ENCODE results near the gene BCAS3. TPM values are rescaled to one million over a fixed set of nuclear protein-coding genes. Genes with fewer than 3 reads are reported as not detected.

Gene BCAS3
- total RNA-seq, 1 experiment from 2014 or later = 26.3 TPM

DNA sequence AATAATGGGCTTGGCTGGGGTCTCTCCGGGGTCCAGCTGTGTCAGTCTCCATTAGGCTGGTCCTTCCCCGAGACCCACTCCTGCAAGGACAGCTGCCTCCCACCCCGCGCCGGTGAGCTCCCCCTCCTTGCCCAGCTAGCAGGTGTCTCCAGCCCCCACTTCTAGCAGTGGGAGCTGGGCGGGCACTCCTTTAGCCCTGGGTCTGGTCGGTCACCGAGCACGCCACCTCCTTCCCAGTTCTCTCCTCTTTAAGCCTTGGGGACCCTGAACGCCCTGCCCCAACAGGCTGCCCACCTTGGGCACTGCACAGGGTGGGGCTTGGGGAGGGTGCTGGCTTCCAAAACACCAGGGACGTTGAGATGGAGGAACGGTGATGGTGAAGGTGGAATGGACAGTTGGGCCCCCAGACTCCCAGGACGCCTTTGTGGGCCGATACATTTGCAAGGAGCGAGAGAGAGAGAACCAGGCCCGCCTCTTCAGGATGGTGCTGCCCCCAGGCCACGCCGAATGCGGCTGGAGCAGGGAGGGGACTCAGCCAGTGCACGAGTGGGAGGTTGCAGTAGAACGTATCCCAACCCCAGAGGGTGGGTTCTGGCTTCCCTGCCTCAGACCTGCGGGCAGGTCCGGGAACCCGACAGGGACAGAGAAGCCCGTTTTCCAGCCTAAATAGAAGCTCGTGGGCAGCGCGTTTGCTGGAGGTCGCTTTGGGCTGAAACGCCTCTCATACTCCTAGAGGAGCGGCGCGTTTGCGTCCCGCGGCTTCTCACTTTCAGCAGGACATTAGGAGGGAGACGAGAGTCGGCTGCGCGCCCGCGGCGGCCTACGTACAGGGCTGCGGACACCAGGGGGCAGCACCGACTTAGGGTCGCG is 732.7 kb downstream of the BCAS3 start:
- no peaks in the 10 kb centered on the region for H4K20me1 ChIP-seq (ENCODE audit: insufficient read depth)
- H3K36me3 ChIP-seq (ENCODE audit: control insufficient read depth in 1 of 2, insufficient read depth in 2 of 2, low read length in 2 of 2) = no peaks in the 10 kb centered on the region
- ATAC-seq (no peak), DNase-seq (ENCODE audit: low read depth, low spot score) (no peak)
- TF ChIP-seq, protein P1, sequence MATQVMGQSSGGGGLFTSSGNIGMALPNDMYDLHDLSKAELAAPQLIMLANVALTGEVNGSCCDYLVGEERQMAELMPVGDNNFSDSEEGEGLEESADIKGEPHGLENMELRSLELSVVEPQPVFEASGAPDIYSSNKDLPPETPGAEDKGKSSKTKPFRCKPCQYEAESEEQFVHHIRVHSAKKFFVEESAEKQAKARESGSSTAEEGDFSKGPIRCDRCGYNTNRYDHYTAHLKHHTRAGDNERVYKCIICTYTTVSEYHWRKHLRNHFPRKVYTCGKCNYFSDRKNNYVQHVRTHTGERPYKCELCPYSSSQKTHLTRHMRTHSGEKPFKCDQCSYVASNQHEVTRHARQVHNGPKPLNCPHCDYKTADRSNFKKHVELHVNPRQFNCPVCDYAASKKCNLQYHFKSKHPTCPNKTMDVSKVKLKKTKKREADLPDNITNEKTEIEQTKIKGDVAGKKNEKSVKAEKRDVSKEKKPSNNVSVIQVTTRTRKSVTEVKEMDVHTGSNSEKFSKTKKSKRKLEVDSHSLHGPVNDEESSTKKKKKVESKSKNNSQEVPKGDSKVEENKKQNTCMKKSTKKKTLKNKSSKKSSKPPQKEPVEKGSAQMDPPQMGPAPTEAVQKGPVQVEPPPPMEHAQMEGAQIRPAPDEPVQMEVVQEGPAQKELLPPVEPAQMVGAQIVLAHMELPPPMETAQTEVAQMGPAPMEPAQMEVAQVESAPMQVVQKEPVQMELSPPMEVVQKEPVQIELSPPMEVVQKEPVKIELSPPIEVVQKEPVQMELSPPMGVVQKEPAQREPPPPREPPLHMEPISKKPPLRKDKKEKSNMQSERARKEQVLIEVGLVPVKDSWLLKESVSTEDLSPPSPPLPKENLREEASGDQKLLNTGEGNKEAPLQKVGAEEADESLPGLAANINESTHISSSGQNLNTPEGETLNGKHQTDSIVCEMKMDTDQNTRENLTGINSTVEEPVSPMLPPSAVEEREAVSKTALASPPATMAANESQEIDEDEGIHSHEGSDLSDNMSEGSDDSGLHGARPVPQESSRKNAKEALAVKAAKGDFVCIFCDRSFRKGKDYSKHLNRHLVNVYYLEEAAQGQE (IDR thresholded peaks at IDR 0.05; ENCODE audit: low read depth) = no peak
- TF ChIP-seq RAD21 (IDR thresholded peaks at IDR 0.05; ENCODE audit: low read depth) = no peak
- TF ChIP-seq, protein P2, sequence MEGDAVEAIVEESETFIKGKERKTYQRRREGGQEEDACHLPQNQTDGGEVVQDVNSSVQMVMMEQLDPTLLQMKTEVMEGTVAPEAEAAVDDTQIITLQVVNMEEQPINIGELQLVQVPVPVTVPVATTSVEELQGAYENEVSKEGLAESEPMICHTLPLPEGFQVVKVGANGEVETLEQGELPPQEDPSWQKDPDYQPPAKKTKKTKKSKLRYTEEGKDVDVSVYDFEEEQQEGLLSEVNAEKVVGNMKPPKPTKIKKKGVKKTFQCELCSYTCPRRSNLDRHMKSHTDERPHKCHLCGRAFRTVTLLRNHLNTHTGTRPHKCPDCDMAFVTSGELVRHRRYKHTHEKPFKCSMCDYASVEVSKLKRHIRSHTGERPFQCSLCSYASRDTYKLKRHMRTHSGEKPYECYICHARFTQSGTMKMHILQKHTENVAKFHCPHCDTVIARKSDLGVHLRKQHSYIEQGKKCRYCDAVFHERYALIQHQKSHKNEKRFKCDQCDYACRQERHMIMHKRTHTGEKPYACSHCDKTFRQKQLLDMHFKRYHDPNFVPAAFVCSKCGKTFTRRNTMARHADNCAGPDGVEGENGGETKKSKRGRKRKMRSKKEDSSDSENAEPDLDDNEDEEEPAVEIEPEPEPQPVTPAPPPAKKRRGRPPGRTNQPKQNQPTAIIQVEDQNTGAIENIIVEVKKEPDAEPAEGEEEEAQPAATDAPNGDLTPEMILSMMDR (IDR thresholded peaks at IDR 0.05 in 2 of 3, conservative IDR thresholded peaks at IDR 0.05 in 1 of 3; ENCODE audit: borderline replicate concordance in 1 of 3, insufficient read depth in 1 of 3, low read depth in 2 of 3, low read length in 2 of 3) = peak in 2 of 3 experiments; percentile 26 to 38; a peak in 3 of 6 replicates
- RAD21 ChIA-PET (ENCODE audit: low non-redundant PET in 1 of 2, low total read pairs in 2 of 2, uncharacterized antibody in 2 of 2, unreplicated experiment in 2 of 2) = interaction anchor here (1.0 to 1.3 kb wide), 2 partner anchors 409 to 438 kb away, joined by 4 read pairs; no protein-coding TSS in a partner anchor
- no peaks in the 10 kb centered on the region for H3K79me2 ChIP-seq (ENCODE audit: insufficient read depth, low read length)
- POLR2A ChIA-PET = no interaction called here
- no peak overlapping the region for H2AFZ ChIP-seq (ENCODE audit: low read depth, low read length, poor library complexity, severe bottlenecking)
- no TSS peak for BruUV-seq (replicated peaks)
- no peaks in the 10 kb centered on the region for H3K9me3 ChIP-seq (ENCODE audit: control insufficient read depth in 1 of 2, insufficient read depth in 1 of 2, low read depth in 1 of 2, low read length in 2 of 2)
- CTCF ChIA-PET = interaction anchor here (1.5 to 3.1 kb wide), 4 partner anchors 16 to 699 kb away, joined by 7 to 32 read pairs (median 11); no protein-coding TSS in a partner anchor
- peaks cover 43 to 51% of the 10 kb centered on the region in 2 experiments for H3K4me1 ChIP-seq (ENCODE audit: control insufficient read depth in 1 of 2, insufficient read depth in 2 of 2, low read length in 2 of 2)
- H3K9me2 ChIP-seq (ENCODE audit: insufficient read depth) = no peaks in the 10 kb centered on the region
- H3K4me2 ChIP-seq (ENCODE audit: low read length) = peak overlapping the region; percentile 98
- H3K27ac ChIP-seq (ENCODE audit: low read depth, low read length) = peak overlapping the region; percentile 97
- intact Hi-C loops (cut with micrococcal nuclease) = loop anchor here (5.0 kb wide), 1 partner anchor 657 kb away; the partner anchor contains the start of gene MED13
- H3K27me3 ChIP-seq (ENCODE audit: insufficient read depth, low read length) = no peaks in the 10 kb centered on the region
- H3K4me3 ChIP-seq (replicated peaks in 1 of 2; ENCODE audit: low read depth in 1 of 2, low read length in 2 of 2) = peak overlapping the region in 1 of 2 experiments; percentile 68; a peak in 2 of 4 replicates
- H3K9ac ChIP-seq (ENCODE audit: low read length) = no peak overlapping the region

Data from HCT116 (cell line).